GM19099 (cell line): ENCODE data around the gene ADM2.

Experiments
- POLR2A ChIP-seq: IDR thresholded peaks from 3 replicates; pipeline ENCODE4 v1.6.1; 2011; ENCODE audit warnings: low read depth; ENCODE audit not compliant: insufficient read length; ENCODE audit errors: extremely low read depth

Gene ADM2

DNA sequence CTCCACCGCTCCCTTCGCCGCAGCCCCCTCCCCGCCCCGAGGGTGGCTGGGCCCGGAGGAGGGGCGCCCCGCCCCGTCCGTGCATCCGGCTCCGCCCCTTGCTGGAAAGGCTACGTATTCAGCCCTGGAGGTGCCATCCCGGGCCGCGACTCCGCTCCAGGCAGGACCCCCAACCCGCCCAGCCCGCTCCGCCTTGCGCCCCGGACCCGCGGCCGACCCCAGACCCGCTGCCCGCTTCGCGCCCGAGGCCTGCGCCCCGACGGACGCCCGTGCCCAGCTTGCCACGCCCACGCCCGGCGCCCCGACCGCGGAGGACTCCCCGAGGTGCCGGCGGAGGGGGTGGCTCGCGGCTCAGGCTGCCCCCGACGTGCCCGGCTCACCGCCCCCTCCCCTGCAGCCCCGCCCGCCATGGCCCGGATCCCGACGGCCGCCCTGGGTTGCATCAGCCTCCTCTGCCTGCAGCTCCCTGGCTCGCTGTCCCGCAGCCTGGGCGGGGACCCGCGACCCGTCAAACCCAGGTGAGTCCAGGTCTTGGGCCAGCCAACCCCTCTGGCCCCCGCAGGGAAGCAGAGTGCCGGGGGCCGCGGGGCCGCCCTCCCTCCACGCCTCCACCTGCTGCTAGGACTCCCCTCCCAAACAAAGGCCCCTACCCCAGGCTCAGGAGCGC, at the start of gene ADM2:
ADM2 (plus strand) TSS at position 104 of the 667 bp plus-strand sequence; CDS start at position 409, 305 bp downstream.
- TF ChIP-seq POLR2A, result no peak

DNA sequence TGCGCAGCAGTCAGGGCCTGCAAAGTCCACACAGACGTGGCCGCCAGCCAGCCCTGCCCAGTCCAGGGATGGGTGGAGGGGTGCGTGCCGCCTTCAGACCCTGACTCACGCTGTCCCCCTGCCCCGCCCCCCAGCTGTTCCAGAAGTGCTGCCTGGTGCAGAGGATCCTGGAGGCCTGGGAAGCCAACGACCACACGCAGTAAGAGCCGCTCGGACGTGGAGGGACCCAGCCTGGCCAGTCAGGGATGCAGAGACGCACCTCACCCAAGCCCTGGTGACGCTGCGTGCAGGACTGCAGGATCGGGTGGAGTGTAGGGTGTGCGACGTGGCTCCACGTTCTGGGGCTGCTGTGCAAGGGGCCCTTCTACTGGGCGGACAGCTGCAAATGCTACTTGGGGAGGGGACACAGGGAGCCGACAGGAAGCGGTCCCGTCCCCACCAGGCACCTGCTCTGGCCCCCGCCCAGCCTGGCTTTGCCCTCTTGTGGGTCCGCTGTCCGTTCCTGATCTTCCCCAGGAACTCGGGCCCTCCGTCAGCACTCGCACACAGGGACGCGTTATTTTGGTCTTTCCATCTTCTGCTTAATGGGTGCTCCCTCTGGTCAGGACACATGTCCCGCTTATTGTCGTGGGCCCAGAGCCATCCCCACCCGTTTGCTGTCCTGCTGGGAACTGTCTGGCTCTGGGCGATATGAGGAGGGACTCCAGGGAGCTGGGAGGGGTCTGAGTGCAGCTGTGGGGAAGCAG, 49.0 kb upstream of the ADM2 start:
- no peak for TF ChIP-seq POLR2A

GRCh38 chr22:50434849-50435248, 46.5 kb upstream of the ADM2 start:
- no peak for TF ChIP-seq POLR2A

GRCh38 chr22:50435291-50436014, 45.9 kb upstream of the ADM2 start:
- no peak for TF ChIP-seq POLR2A

DNA sequence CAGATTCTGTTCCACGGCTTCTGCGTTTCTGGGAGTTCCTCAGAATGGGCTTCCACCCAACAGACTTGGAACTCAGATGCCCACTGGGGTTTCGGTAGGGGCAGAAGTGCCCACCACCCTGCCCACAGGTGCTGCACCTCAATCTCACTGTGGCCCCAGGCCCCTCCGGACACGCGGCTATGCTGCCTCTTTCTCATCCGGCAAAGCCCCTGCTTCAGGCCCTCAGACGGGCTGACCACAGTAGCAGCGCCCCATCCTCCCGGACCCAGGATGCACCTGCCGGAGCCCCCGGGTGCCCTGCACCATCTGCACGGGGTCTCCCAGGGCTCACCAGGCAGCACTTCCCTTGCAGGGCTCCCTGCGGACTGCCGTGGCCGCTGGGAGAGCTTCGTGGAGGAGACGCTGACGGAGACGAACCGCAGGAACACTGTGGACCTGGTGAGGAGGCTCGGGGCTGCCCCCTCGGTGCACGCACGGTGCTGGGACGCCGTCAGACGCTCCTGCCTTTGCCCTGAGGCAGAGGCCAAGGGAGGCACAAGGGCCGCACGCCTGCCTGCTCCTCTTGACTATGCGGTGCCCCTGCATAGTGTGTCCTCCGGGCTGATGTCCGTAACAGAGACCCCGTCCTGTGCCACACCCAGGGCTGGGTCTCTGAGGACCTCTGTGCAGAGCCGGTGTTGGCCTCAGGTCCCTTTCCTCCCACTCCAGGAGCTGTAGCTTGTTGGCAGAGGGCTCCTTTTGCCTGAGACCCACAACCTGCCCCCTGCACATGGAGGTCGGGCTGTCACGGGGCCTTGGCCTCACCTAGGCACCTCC, 45.1 kb upstream of the ADM2 start:
- no peak for TF ChIP-seq POLR2A

- TF ChIP-seq POLR2A, result no peak
Observed at GRCh38 chr22:50436841-50437341, 44.5 kb upstream of the ADM2 start.

DNA sequence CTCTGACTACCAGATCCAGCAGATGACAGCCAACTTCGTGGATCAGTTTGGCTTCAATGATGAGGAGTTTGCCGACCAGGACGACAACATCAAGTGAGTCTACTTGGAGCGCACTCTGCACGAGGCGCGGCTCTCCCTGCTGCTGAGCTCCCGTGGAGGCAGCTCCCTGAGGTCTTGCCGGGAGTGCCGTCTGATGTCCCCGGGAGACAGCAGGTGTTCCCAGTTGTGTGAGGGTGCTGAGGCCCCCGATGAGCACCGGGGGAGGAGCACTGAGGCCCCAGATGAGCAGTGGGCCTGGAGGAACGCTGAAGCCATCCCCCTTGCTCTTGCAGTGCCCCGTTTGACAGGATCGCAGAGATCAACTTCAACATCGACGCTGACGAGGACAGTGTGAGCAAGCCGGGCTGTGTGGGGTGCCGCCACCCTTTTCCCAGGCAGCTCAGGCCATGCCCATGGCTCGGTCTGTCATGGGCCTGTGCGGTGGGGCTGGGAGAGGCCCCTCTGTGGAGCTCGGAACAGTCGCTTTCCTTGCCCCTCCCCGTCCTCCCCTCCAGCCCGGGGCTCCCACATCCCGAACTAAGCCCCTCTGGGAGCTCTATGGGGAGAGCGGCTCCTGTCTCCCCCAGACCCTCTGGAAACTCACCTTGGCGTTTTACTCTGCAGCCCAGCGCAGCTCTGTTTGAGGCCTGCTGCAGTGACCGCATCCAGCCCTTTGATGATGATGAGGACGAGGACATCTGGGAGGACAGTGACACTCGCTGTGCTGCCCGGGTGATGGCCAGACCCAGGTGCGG, 43.6 kb upstream of the ADM2 start:
- no peak for TF ChIP-seq POLR2A

GRCh38 chr22:50438305-50439275, 42.8 kb upstream of the ADM2 start:
- TF ChIP-seq POLR2A, result no peak

DNA sequence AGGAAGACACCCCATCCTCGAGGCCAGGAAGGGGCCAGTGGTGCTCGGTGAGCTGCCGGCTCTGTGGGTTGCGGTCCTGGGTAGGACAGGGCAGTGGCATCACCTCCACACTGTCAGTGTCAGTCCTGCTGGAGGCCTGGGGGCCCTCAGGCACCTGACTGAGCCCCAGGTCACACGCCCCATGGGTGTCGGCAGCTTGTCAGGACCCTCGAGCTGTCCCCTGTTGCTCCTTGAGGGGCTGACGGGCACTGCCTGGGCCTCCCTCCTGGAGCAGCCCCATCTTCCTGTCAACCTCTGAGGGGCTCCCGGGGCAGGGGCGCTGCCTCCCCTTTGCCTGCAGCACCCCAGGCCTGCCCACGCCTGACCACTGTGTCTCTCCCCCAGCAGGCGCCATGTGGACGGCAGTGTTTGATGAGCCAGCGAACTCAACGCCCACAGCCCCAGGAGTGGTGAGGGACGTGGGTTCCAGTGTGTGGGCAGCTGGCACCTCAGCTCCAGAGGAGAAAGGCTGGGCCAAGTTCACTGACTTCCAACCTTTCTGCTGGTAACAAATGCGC, 42.0 kb upstream of the ADM2 start:
- no peak for TF ChIP-seq POLR2A

GRCh38 chr22:50439871-50440331, 41.4 kb upstream of the ADM2 start:
- no peak for TF ChIP-seq POLR2A

DNA sequence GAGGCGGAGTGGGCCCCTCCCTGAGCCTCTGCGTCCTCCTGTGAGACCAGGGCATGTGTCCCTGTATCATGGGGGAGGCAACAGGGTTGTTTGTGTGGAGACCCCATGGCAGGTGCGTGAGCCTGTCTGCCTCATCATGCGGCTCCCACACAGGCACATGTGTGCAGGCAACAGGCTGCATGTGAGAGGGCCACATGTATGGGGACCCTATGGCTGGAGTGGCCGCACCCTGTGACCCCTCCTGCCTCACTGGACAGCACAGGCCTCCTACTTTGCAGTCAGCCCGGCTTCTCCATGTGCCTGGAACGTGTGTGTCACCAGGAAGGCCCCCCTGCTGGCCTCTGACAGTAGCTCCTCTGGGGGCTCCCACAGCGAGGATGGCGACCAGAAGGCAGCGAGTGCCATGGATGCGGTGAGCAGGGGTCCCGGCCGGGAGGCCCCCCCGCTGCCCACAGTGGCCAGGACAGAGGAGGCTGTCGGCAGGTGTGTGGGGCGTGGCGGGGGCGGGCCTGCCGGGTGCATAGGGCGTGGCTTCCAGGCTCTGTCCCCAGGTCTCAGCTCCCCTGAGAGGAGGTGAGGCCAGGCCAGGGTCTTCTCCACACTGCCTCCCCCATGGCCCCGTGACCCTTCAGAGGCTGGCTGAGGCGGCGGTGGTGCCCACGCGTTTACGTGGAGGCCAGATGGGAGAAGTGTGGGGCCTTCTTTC, 40.6 kb upstream of the ADM2 start:
- TF ChIP-seq POLR2A, result no peak
